Urinary bladder (tissue), 4 donors: ENCODE data around the gene CHST8. TPM values are rescaled to one million over a fixed set of nuclear protein-coding genes. Genes with fewer than 3 reads are reported as not detected.
"Not testable (repeated sequence)": the region's sequence is repeated elsewhere in the genome, so short reads cannot be mapped to it uniquely, and the experiment has no call there.

Experiments used
- DNase-seq: peaks from one replicate; pipeline ENCODE4 v3.0.0-alpha.2; 2015; ENCODE audit errors: extremely low spot score
- H3K27ac ChIP-seq: one replicate; pipeline ENCODE4 v1.5.1; 2013; ENCODE audit warnings: low read depth, mild to moderate bottlenecking, moderate library complexity
- H3K36me3 ChIP-seq: one replicate; pipeline ENCODE4 v1.6.1; 2013; ENCODE audit warnings: mild to moderate bottlenecking, moderate library complexity; ENCODE audit not compliant: insufficient read depth
- H3K4me1 ChIP-seq: one replicate; pipeline ENCODE4 v1.6.1; 2013; ENCODE audit warnings: mild to moderate bottlenecking, moderate library complexity; ENCODE audit not compliant: insufficient read depth
- H3K4me3 ChIP-seq: one replicate; pipeline ENCODE4 v1.5.1; 2013; ENCODE audit warnings: low read depth, low read length
- WGBS: extraction: QIAGEN DNeasy Blood & Tissue Kit; methylation state at CpG from one replicate; pipeline ENCODE4 v1.1.7; 2013; 5-methylcytosine and 5-hydroxymethylcytosine counted together
- polyA plus RNA-seq: library from polyadenylated mRNA; stranded (reverse); fragments of 200-250 nt; gene quantifications from one replicate; pipeline ENCODE4 v1.2.3, GENCODE V29; 2013
- total RNA-seq: library from RNA; depleted of rRNA; stranded (reverse); fragments of >200 nt; gene quantifications from one replicate; pipeline ENCODE4 v1.2.3, GENCODE V29; 2014
- donor health status: healthy with polysubstance abuse.
- donor health status: healthy.

CHST8 gene
- total and polyA plus RNA-seq, 2 donors, result 0.69 to 0.73 TPM

DNA sequence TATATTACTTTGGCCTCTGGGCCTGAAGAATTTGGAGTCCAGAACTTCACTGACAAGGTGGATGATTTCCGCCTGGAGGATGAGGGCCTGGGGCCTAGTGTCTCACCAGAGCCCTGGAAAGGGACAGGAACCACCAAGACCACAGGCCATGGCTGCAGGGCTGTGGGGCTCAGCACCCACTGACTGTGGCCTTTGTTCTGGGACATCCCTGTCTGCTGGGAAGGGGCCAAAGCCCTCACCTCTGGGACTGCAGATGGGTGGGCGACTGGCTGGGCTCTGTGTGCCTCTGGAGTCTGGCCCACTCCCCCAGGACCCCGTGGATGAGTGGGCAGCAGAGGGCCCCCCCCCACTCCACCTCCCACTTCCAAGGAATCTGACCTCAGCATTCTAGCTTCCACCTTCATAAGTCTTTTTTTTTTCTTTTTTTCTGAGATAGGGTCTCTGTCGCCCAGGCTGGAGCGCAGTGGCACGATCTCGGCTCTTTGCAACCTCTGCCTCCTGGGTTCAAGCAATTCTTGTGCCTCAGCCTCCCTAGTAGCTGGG is 20.3 kb downstream of the CHST8 start:
- Histone ChIP-seq H3K36me3 (no peaks in the 10 kb centered on the region), H3K4me1 (no peaks in the 10 kb centered on the region), H3K27ac (no peak overlapping the region), H3K4me3 (no peak overlapping the region)
- WGBS, result 87% methylated on average over 7 of the region's 7 CpGs
- no peak for DNase-seq

DNA sequence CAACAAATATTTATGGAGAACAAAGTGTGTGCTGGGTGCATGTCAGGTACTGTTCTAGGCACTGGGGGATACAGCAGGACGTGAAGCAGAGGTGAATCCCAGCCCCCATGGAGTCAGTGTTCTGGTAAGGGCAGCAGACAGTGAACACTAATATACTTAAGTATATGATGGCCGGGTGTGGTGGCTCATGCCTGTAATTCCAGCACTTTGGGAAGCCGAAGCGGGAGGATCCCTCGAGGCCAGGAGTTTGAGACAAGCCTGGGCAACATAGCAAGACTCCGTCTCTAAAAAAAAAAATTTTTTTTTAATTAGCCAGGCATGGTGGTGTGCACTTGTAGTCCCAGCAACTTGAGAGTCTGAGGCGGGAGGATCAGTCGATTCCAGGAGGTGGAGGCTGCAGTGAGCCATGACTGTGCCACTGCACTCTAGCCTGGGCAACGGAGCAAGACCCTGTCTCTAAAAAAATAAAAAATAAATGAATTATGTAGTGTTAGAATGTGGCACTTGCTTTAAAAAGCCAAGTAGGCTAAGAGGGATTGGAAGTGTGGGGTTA is 22.6 kb downstream of the CHST8 start:
- DNase-seq, result no peak
- no peaks in the 10 kb centered on the region for H3K4me1 ChIP-seq
- WGBS, result 88% methylated on average over 9 of the region's 9 CpGs
- no peak overlapping the region for H3K27ac ChIP-seq
- no peaks in the 10 kb centered on the region for H3K36me3 ChIP-seq
- no peak overlapping the region for H3K4me3 ChIP-seq

DNA sequence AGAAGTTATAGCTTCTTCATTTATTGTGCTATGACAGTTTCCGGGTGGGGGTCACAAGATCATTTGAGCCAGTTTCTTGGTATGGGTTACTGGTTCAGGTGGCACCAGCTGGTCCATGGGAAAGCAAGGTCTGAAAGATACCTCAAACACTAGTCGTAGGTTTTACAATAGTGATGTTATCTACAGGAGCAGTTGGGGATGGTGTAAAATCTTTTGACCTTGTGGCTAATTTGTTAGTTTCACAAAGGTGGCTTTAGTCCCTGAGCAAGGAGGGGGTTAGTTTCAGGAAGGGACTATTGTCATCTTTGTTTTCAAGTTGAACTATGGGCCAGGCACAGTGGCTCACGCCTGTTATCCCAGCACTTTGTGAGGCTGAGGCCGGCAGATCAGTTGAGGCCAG is 24.6 kb downstream of the CHST8 start:
- H3K4me3 ChIP-seq, result no peak overlapping the region
- H3K4me1 ChIP-seq, result no peaks in the 10 kb centered on the region
- 76% methylated on average over 4 of the region's 4 CpGs for WGBS
- H3K36me3 ChIP-seq, result no peaks in the 10 kb centered on the region
- H3K27ac ChIP-seq, result no peak overlapping the region
- DNase-seq, result no peak

DNA sequence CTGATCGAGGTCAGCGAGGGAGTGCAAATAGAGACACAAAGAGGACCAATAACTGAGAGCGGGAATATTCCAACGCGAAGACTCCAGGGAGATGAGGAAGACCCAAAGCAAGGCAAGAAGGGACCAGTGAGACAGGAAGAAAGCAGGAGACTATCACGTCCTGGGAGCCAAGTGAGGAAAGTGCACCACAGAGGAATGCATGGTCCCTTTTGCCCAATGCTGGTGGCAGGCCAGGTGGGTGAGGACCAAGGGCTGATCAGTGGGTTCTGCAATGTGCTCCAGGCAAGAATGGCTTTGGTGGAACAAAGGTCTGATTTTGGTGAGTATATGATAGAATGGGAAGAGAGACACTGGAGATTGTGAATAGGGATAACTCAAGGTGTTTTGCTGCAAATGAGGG is 25.4 kb downstream of the CHST8 start:
- WGBS, result 82% methylated on average over 6 of the region's 6 CpGs
- Histone ChIP-seq H3K4me1 (no peaks in the 10 kb centered on the region), H3K36me3 (no peaks in the 10 kb centered on the region), H3K27ac (no peak overlapping the region), H3K4me3 (no peak overlapping the region)
- DNase-seq, result no peak

DNA sequence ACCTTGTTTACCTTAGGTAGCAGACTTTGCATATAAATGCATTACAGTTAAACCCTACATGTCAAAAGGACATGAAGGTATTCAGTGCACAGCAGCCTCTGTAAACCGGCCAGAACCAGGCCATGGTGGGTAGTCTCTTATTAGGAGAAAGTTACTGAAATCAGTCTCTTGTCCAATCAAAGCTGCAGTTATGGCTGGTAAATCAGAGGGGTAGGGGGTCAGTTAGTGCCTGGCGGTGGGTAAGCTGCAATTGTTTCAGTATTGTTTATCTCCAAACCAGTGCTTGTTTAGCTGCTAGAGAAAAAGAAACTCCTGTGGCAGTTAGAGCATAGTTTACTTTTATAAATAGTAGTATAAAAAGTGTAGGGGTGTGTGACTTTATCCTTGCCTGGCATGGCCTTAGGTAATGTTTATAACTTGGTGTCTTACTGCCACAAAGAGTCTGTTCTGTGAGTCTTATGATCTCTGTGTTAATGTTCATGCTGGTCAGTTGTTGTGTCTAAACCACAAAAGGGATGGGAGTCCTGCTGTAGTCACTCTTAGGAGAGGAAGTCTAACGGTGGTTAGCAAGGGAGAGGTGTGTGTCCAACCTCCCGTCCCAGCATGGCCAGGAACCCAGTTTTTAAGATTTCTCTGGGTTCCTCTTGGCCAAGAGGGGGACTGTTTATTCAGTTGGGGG is 28.0 kb downstream of the CHST8 start:
- Histone ChIP-seq H3K36me3 (no peaks in the 10 kb centered on the region), H3K4me3 (no peak overlapping the region), H3K27ac (no peak overlapping the region), H3K4me1 (no peaks in the 10 kb centered on the region)
- 37% methylated on average over 4 of the region's 4 CpGs for WGBS
- no peak for DNase-seq

DNA sequence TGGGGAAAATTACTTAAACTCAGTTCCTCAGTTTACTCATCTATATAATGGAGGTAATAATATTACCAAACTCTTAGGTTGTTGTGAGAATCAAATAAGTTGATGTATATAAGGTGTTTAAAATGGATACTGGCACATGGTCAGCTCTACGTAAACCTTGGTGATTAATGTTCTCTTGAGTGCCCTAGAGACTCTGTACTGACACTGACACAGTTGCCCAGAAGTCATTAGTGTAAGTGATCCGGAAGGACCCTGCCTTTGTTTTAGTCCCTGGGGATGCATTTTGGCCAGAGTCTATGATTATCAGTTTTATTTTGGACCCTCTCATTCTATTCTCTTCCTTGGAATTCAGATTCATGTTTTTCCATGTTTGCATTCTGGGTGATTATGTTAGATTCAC is 31.9 kb downstream of the CHST8 start:
- 69% methylated on average over 2 of the region's 2 CpGs for WGBS
- Histone ChIP-seq H3K36me3 (no peaks in the 10 kb centered on the region), H3K4me3 (no peak overlapping the region), H3K27ac (no peak overlapping the region), H3K4me1 (no peaks in the 10 kb centered on the region)
- no peak for DNase-seq

DNA sequence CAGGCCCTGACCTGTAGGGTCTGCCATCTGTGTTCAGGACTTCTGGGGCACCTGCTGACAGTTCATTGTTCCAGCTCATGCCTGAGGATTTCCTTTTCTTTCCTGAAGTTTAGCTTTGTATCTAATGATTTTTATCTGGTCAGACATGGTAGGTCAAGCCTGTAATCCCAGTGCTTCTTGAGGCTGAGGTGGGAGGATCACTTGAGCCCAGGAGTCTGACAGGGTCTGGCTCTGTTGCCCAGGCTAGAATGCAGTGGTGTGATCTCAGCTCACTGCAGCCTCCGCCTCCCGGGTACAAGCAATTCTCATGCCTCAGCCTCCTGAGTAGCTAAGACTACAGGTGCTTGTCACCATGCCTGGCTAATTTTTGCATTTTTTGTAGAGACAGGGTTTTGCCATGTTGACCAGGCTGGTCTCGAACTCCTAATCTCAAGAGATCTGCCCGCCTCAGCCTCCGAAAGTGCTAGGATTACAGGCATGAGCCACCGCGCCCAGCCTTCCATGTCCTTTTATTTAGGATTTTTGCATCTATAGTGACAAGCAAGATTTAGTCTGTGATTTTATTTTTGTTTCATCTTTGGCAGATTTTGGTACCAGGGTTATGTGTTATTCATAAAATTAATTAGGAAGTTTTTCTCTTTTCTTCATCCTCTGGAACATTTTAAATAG is 33.2 kb downstream of the CHST8 start:
- 69% methylated on average over 7 of the region's 7 CpGs for WGBS
- no peak overlapping the region for H3K27ac ChIP-seq
- H3K36me3 ChIP-seq, result no peaks in the 10 kb centered on the region
- H3K4me3 ChIP-seq, result no peak overlapping the region
- DNase-seq, result no peak
- no peaks in the 10 kb centered on the region for H3K4me1 ChIP-seq

DNA sequence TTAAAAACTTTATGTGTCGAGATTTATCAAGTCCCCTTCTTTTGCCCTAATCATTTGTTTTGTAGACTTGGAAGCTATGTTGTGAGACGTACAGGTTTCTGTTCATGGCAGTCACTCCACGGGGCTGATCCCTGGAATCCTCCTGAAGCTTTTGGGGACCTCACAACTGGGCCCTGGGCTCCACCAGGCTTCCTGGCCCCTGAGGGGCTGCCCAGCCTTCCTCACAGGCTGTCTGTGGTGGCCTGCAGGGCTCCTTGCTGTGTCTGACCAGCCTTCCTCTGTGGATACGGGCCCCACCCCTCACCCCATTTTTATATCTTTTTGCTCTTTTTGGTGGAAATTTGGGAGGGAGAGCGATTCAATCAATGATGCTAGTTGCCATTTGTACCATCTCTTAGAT is 38.1 kb downstream of the CHST8 start:
- no peak overlapping the region for H3K4me3 ChIP-seq
- H3K4me1 ChIP-seq, result no peaks in the 10 kb centered on the region
- H3K27ac ChIP-seq, result no peak overlapping the region
- WGBS, result 82% methylated on average over 5 of the region's 5 CpGs
- DNase-seq, result no peak
- H3K36me3 ChIP-seq, result no peaks in the 10 kb centered on the region

DNA sequence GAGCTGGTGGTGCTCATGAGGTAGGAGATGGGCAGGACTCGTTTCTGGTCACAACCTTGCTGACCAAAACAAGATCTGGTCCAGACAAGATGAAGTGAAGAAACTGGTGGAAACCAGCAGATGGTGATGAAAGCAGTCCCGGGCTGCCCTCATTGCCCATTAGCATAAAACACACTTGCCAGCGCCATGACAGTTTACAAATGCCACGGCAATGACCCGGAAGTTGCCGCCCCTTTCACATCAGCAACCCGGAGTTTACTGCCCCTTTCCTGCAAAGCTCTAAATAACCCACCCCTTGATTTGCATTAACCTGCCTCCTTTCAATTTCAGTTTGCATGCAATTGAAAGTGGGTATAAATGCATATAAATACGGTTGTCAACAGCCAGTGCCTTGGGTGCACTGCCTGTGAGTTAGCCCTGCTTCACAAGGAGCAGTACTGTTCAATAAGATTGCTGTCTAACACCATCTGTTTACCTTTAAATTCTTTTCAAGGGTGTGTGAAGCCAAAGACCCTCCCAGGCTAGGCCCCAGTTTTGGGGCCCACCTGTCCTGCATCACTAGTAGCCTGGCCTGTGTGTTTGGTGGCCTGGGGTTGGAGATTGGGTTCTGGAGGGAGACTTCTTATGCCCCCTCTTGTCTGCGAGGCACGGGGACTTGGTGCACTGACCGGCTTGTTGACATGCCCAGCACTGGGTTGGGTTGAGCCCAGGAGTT is 38.8 kb downstream of the CHST8 start:
- Histone ChIP-seq H3K4me1 (no peaks in the 10 kb centered on the region), H3K36me3 (no peaks in the 10 kb centered on the region), H3K27ac (no peak overlapping the region), H3K4me3 (no peak overlapping the region)
- 57% methylated on average over 11 of the region's 11 CpGs for WGBS
- DNase-seq, result no peak

DNA sequence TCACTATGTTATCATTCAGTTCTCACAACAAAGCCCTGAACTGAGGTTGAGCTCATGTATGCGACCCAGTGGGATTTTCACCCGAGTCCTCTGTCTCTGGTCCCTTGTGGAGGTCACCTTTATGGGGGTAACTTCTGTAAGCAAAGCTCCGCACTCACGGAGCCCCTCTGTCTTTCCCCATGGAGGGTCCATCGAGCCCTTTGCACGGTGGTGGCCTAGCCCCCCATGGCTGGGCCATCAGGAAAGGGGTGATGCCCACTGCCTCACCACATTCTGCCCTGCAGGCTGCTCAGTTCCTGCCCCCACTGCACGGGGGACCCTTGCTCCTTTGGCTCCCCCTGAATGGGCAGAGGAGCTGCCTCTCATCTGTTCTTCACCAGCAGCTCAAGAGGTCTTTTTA is 39.6 kb downstream of the CHST8 start:
- Histone ChIP-seq H3K27ac (no peak overlapping the region), H3K4me1 (no peaks in the 10 kb centered on the region), H3K4me3 (no peak overlapping the region), H3K36me3 (no peaks in the 10 kb centered on the region)
- DNase-seq, result no peak
- whole genome bisulfite sequencing, result 78% methylated on average over 7 of the region's 7 CpGs

DNA sequence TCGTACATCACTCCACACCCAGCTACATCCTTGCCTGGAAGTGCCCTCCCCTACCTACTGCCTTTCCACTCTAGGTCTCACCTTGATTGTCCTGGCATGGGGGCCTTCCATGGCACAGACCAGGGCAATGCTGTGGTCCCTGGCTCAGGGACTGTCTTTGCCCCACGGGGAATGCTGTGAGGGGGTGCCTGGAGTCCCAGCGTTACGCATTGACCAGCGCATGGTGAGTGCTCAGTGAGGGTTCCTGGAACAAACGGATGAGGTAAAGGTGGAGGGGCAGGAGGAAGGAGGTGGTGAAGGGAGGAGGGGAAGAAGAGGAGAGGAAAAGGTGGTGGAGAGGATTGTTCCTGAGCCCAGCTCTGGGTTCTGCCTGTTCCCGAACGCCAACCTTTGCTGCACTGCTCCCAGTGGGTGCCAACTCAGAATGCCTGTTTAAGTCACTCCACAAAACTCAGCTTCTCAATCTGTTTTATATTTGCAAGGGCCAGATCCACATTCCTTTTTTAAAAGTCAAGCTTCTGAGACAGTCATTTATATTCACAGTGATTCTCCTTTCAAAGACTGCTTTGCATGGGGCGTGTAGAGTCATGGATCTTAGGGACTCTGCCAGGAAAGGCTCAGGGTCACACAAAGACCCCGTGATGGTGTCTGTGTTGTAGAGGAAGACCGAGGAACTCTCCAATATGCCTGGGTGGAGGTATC is 40.8 kb downstream of the CHST8 start:
- Histone ChIP-seq H3K36me3 (no peaks in the 10 kb centered on the region), H3K4me3 (no peak overlapping the region), H3K4me1 (no peaks in the 10 kb centered on the region), H3K27ac (no peak overlapping the region)
- DNase-seq, result no peak
- WGBS, result 71% methylated on average over 11 of the region's 11 CpGs

DNA sequence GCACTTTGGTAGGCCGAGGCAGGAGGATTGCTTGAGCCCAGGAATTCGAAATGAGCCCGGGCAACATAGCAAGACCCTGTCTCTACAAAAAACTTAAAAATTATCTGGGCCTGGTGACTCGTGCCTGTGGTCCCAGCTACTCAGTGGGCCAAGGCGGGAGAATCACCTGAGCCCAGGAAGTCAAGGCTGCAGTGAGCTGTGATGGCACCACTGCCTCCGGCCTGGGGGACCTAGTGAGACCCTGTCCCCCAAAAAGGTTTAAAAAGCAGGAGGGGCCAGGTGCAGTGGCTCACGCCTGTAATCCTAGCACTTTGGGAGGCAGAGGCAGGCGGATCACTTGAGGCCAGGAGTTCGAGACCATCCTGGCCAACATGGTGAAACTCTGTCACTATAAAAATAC is 41.6 kb downstream of the CHST8 start:
- H3K4me1 ChIP-seq, H3K36me3 ChIP-seq, H3K27ac ChIP-seq, H3K4me3 ChIP-seq, DNase-seq: not testable (repeated sequence)
- 88% methylated on average over 9 of the region's 9 CpGs for WGBS

DNA sequence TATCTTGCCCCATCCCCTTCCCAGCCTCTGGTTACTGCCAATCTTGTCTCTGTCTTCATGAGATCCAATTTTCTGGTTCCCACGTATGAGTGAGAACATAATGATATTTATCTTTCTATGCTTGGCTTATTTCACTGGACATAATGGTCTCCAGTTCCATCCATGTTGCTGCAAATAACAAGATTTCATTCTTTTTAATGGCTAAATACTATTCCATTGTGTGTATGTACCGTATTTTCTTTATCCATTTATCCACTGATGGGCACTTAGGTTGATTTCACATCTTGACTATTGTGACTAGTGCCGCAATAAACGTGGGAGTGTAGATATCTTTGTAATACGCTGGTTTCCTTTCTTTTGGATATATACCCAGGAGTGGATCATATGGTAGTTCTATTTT is 43.0 kb downstream of the CHST8 start:
- no peaks in the 10 kb centered on the region for H3K36me3 ChIP-seq
- DNase-seq, result no peak
- 91% methylated on average over 5 of the region's 5 CpGs for WGBS

More for the DNA sequence above, 43.0 kb downstream of the CHST8 start:
- Histone ChIP-seq H3K27ac (no peak overlapping the region), H3K4me1 (no peaks in the 10 kb centered on the region), H3K4me3 (no peak overlapping the region)
